Body of pancreas (tissue), 4 donors: ENCODE results near the gene GALM. TPM values are rescaled to one million over a fixed set of nuclear protein-coding genes. Genes with fewer than 3 reads are reported as not detected.
"Not testable (repeated sequence)": the region's sequence is repeated elsewhere in the genome, so short reads cannot be mapped to it uniquely, and the experiment has no call there.

Experiments used
- ATAC-seq: fragments of 150-250 bp; one replicate; pipeline ENCODE4 v1.9.1; 2016
- DNase-seq, 4 donors: peaks; one replicate each; pipeline ENCODE4 v3.0.0-alpha.2; 2019
- H3K27ac ChIP-seq, 4 donors: fragments of 200-600 bp; sonication (generic); 1 replicate in 3 of 4; 2 replicates in 1 of 4; pipeline versions ENCODE4 v1.5.1 to v1.6.1; 2016 to 2019; ENCODE audit warnings: mild to moderate bottlenecking in 1 of 4, mixed read lengths in 1 of 4, moderate library complexity in 1 of 4
- H3K27me3 ChIP-seq, 2 donors: fragments of 200-600 bp; sonication (generic); one replicate each; pipeline ENCODE4 v1.6.0; 2016; ENCODE audit warnings: mild to moderate bottlenecking in 1 of 2
- H3K36me3 ChIP-seq, 2 donors: fragments of 200-600 bp; sonication (generic); replicated peaks in 1 of 2; 2 replicates each; pipeline ENCODE4 v1.5.1; 2016; ENCODE audit warnings: low read depth in 2 of 2; ENCODE audit not compliant: insufficient read depth in 1 of 2
- H3K4me1 ChIP-seq: fragments of 200-600 bp; sonication (generic); one replicate; pipeline ENCODE4 v1.6.0; 2016
- H3K4me3 ChIP-seq, 2 donors: fragments of 200-600 bp; sonication (generic); 1 replicate in 1 of 2; 2 replicates in 1 of 2; pipeline ENCODE4 v1.5.1; 2016 to 2019
- H3K9me3 ChIP-seq, 3 donors: fragments of 200-600 bp; sonication (generic); 1 replicate in 2 of 3; 2 replicates in 1 of 3; pipeline ENCODE4 v1.5.1; 2016
- CTCF ChIP-seq, 7 experiments: fragments of 450-650 bp in 4 of 7; fragments of 200-600 bp in 3 of 7; sonication (generic) in 3 of 7; IDR thresholded peaks; one replicate each; pipeline ENCODE4 v1.5.1; 2016 to 2019; ENCODE audit warnings: antibody characterized with exemption in 7 of 7
- POLR2A ChIP-seq, 3 donors: fragments of 450-650 bp; IDR thresholded peaks; one replicate each; pipeline ENCODE4 v1.6.1; 2016; ENCODE audit warnings: antibody characterized with exemption in 3 of 3, mild to moderate bottlenecking in 2 of 3
- WGBS, 2 donors: methylation state at CpG; one replicate each; pipeline ENCODE4 v1.1.5; 2017; 5-methylcytosine and 5-hydroxymethylcytosine counted together
- intact Hi-C: fragments of 100-400 bp; cut with DNase I; formaldehyde crosslinking; loops from one replicate; pipeline ENCODE4 v1.15.1; 2023
- total RNA-seq, 2 donors: library from RNA; depleted of rRNA; stranded (reverse); fragments of >200 nt; gene quantifications; one replicate each; pipeline ENCODE4 v1.1.0, GENCODE V29; 2016

The GALM gene
- total RNA-seq, 2 donors from 2014 or later: 7.5 to 20.4 TPM

- H3K27me3 ChIP-seq: no peaks in the 10 kb centered on the region
- WGBS, 2 donors: 84% methylated on average over 6 of the region's 6 CpGs
- TF ChIP-seq CTCF (IDR thresholded peaks at IDR 0.05) (no peak), POLR2A (IDR thresholded peaks at IDR 0.05) (no peak)
- H3K36me3 ChIP-seq: no peaks in the 10 kb centered on the region
- peaks cover 16% of the 10 kb centered on the region for H3K4me1 ChIP-seq
- ATAC-seq: no peak
- intact Hi-C loops: no loop called here
- no peak overlapping the region for H3K27ac ChIP-seq
- H3K4me3 ChIP-seq: no peak overlapping the region
- DNase-seq: no peak
- no peaks in the 10 kb centered on the region for H3K9me3 ChIP-seq
These were observed 41.0 kb downstream of the GALM start for GRCh38 chr2:38706846-38707345.

DNA sequence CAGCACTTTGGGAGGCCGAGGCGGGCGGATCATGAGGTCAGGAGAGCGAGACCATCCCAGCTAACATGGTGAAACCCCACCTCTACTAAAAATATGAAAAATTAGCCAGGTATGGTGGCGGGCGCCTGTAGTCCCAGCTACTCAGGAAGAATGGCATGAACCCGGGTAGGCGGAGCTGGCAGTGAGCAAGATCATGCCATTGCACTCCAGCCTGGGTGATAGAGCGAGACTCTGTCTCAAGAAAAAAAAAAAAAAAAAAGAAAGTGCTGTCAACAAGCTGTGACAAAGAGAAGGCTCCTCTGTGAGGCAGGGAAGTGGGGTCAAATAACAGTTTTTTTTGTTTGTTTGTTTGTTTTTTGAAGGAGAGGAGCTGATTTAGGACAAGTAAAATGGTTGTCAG, 42.6 kb downstream of the GALM start:
- intact Hi-C loops, H3K4me3 ChIP-seq, H3K27ac ChIP-seq, DNase-seq, H3K9me3 ChIP-seq, ATAC-seq, H3K36me3 ChIP-seq, H3K27me3 ChIP-seq: not testable (repeated sequence)
- WGBS, 2 donors: 82 to 93% methylated on average over 9 of the region's 9 CpGs
- peaks cover 16% of the 10 kb centered on the region for H3K4me1 ChIP-seq

DNA sequence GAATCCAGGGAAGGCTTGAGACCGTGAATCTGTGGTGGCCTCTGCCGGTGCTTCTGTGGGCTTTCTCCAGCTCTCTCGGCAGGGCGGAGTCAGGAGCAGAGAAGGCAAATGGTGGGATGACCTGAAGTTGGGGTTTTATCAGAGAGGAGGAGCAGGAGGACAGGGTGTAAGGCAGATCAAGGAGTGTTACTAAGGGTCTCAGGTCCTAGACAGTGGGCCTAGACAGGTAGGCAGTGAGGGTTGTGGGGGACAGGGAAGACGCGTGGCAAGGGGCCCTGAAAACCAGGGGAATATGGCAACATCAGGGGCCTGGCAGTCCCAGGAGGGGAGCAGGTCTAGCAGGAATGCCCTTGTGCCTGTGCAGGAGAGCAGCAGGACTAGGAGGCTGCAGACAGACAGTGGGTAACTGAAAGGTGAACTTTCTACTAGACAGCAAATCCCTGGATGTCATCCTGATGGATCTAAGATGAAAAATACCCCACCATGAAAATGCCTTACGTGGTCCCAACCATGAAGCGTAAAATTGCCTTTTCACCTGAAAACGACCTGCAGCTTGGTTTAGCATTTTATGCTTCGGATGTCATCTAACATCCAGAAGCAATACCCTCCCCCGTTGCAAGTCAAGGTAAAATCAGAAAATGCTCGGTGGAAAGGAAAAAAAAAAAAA, 43.1 kb downstream of the GALM start:
- H3K4me3 ChIP-seq: no peak overlapping the region
- H3K27me3 ChIP-seq: no peaks in the 10 kb centered on the region
- intact Hi-C loops: no loop called here
- DNase-seq (no peak), ATAC-seq (no peak)
- H3K27ac ChIP-seq: no peak overlapping the region
- no peaks in the 10 kb centered on the region for H3K9me3 ChIP-seq
- H3K36me3 ChIP-seq: no peaks in the 10 kb centered on the region
- TF ChIP-seq CTCF (IDR thresholded peaks at IDR 0.05) (no peak), POLR2A (IDR thresholded peaks at IDR 0.05) (no peak)
- peaks cover 15% of the 10 kb centered on the region for H3K4me1 ChIP-seq
- 85 to 86% methylated on average over 12 of the region's 12 CpGs for WGBS, 2 donors

DNA sequence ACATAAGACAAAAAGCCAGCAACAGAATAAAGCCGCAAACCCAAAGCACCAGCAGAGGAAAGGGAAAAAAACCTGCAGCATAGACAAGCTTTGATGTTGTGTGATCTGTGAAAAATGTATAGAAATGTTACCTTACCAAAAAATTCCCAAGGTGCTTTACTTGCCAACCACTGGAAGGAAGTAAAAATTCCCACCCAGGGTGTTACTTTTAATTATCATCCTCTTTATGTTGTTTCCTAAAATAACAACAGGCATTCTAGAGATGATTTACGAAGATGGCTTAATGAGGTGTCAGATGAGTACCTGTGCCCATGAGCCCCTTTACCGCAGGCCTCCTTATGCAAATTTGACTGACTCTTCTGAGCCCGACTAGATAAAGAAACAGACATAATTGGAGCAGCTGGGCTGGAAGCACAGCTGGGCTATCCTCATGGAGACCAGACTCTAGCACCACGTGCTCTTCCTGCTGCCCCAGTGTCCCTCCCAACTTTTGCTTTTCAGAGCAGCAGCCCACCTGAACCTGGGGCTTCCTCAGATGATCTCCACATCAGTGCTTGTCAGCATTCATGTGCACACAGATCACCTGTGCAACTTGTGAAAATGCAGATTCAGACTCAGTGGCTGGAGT, 43.8 kb downstream of the GALM start:
- DNase-seq (no peak), ATAC-seq (no peak)
- H3K36me3 ChIP-seq: no peaks in the 10 kb centered on the region
- intact Hi-C loops: no loop called here
- H3K27ac ChIP-seq: no peak overlapping the region
- 69 to 88% methylated on average over 5 of the region's 5 CpGs for WGBS, 2 donors
- no peaks in the 10 kb centered on the region for H3K9me3 ChIP-seq
- H3K27me3 ChIP-seq: no peaks in the 10 kb centered on the region
- TF ChIP-seq POLR2A (IDR thresholded peaks at IDR 0.05) (no peak), CTCF (IDR thresholded peaks at IDR 0.05) (no peak)
- H3K4me3 ChIP-seq: no peak overlapping the region
- peaks cover 15% of the 10 kb centered on the region for H3K4me1 ChIP-seq

- ATAC-seq (no peak), DNase-seq (no peak)
- no peaks in the 10 kb centered on the region for H3K9me3 ChIP-seq
- intact Hi-C loops: no loop called here
- TF ChIP-seq POLR2A (IDR thresholded peaks at IDR 0.05) (no peak), CTCF (IDR thresholded peaks at IDR 0.05) (no peak)
- no peaks in the 10 kb centered on the region for H3K27me3 ChIP-seq
- H3K27ac ChIP-seq: no peak overlapping the region
- no peaks in the 10 kb centered on the region for H3K36me3 ChIP-seq
- H3K4me1 ChIP-seq: peaks cover 7% of the 10 kb centered on the region
- no peak overlapping the region for H3K4me3 ChIP-seq
These were observed 45.6 kb downstream of the GALM start for GRCh38 chr2:38711558-38711957.
